Measurements from ENCODE around the gene GAST. TPM values are rescaled to one million over a fixed set of nuclear protein-coding genes. Genes with fewer than 3 reads are reported as not detected.
"Not testable (repeated sequence)": the region's sequence is repeated elsewhere in the genome, so short reads cannot be mapped to it uniquely, and the experiment has no call there.

Gene GAST
- total RNA-seq, 2 donors from 2014 or later = not detected

- DNase-seq = no peak
- intact Hi-C loops (cut with DNase I, micrococcal nuclease) = no loop called here
Observed at GRCh38 chr17:41680426-41681040, 31.6 kb upstream of the GAST start.

DNA sequence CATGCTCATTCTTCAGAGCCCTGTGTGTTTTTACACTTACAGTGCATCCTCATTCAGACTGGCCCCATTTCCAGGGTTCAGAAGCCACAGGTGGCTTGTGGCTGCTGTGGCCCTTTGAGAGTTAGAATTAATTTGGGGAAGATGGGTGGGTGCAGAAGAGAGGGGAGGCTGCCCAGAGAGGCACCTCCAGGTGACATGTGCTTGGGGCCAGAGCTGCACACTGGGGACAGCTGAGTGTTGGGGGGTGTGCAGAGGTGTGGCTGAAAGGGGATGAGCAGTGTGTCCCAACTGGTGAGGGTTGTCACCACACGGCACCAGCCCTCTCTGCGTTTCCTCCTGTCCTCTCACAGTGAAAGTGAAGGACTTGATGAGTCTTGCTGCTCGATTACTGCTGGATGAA, 30.4 kb upstream of the GAST start:
- ATAC-seq (no peak), DNase-seq (no peak)
- intact Hi-C loops (cut with DNase I, micrococcal nuclease) = no loop called here

More at GRCh38 chr17:41680426-41681040, 31.6 kb upstream of the GAST start:
- no peak for ATAC-seq

- no peak for ATAC-seq
- DNase-seq = no peak
Observed at GRCh38 chr17:41682631-41683030, 29.5 kb upstream of the GAST start.

GRCh38 chr17:41683441-41684007, 28.6 kb upstream of the GAST start:
- no peak for DNase-seq
- intact Hi-C loops (cut with DNase I, micrococcal nuclease) = no loop called here
- ATAC-seq = no peak

More at GRCh38 chr17:41682631-41683030, 29.5 kb upstream of the GAST start:
- intact Hi-C loops (cut with DNase I, micrococcal nuclease) = no loop called here

- ATAC-seq = no peak
- intact Hi-C loops (cut with DNase I, micrococcal nuclease) = no loop called here
- no peak for DNase-seq
Observed at GRCh38 chr17:41684035-41684434, 28.1 kb upstream of the GAST start.

DNA sequence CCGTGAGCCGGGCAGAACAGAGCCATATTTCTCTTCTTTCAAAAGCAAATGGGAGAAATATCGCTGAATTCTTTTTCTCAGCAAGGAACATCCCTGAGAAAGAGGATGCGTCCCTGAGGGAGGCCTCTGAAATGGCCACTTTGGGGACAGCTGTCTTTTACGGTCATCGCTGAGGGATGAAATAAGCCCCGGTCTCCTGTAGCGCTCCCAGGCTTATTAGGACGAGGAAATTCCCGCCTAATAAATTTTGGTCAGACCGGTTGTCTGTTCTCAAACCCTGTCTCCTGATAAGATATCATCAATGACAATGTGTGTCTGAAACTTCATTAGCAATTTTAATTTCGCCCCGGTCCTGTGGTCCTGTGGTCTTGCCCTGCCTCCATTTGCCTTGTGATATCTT, 26.4 kb upstream of the GAST start:
- ATAC-seq; DNase-seq; intact Hi-C loops (cut with DNase I, micrococcal nuclease): not testable (repeated sequence)

DNA sequence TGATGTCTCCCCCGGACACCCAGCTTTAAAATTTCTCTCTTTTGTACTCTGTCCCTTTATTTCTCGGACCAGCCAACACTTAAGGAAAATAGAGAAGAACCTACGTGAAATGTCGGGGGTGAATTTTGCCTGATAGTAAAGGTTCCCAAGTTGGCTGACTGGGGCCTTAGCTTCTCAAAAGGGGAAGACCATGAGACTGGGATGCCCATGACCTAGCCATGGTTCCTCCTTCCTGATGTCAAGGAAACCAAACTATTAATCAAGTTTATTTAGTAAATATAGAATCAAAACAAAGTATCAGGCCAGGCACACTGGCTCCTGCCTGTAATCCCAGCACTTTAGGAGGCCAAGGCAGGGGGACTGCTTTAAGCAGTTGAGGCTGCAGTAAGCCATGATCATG, 25.9 kb upstream of the GAST start:
- ATAC-seq = no peak
- no peak for DNase-seq

DNA sequence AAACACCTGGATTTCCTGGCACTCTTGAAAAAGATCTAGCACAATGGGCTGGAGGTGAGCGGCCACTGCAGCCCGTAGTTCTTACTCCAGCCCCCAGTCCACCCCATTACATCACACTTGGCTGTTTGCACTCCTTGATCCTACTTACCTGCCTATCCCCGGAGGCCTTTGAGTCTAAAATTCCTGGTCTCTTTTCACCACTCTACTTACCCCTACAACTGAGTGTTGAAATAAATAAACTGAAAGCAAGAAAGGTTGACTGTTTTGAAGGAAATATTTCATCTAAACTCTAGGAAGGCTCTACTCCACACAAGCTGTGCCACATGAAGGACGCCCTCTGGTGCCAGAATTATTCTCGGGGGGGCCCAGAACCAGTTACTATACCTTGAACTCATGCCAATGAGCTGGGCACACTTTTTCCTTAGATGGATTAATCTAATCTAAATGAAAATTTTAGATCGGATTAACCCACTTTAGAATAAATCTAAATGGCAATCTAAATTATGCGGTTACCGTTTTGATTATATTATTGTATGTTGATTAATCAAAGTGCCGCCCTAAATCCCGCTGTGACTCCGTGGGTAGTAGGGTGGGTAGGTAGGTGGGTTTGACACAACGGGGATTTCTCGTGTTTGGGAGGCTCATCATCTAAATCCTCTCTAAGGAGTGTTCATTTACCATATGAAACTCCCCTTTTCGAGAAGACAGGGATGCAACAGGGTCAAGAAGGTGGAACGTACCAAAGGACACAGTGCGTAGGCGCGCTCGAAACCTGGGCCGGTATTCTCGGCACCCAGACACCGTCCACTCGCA, 24.1 kb upstream of the GAST start:
- ATAC-seq = no peak
- peak; percentile 73 to 74 for DNase-seq
- intact Hi-C loops (cut with DNase I, micrococcal nuclease) = no loop called here

More for the DNA sequence above, 25.9 kb upstream of the GAST start:
- intact Hi-C loops (cut with DNase I, micrococcal nuclease) = no loop called here

DNA sequence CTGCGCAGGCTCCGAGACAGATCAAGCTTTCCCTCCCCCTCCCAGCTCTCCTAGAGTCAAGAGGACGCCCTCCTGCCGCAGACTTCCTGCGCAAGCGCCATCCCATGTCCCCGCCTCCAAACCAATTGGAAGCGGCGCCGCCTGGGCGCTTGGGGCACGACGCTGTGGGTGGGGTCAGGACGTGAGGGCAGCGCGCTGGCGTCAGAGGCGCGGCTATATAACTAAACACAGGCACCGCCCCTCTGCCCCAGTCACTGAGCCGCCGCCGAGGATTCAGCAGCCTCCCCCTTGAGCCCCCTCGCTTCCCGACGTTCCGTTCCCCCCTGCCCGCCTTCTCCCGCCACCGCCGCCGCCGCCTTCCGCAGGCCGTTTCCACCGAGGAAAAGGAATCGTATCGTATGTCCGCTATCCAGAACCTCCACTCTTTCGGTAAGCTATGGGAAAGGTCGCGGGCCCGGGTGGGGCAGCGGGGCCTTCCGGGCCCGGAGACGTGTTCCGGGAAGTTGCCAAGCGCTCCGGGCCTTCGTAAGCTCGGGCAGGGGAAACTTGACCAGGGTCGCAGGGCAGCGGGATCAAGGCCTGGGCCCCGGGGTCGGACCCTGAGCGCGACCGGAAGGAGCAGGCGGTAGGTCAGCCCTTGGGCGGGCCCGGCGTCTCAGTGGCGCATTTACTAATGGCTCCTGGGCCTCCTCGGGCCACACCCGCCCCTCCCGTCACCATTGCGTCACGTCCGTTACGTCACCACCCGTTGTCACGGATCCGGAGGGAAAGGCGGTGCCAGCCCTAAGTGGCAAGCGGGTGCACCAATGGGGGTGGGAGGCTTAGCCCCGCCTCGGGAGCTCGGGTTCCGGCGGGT, 23.3 kb upstream of the GAST start, which contains the start of gene EIF1:
Gene EIF1 (plus strand): TSS at position 245 of the 856 bp plus-strand sequence. CDS start 154 bp downstream, at position 399.
- intact Hi-C loops (cut with DNase I, micrococcal nuclease) = no loop called here
- DNase-seq = peak; percentile 100
- ATAC-seq = peak; percentile 79

DNA sequence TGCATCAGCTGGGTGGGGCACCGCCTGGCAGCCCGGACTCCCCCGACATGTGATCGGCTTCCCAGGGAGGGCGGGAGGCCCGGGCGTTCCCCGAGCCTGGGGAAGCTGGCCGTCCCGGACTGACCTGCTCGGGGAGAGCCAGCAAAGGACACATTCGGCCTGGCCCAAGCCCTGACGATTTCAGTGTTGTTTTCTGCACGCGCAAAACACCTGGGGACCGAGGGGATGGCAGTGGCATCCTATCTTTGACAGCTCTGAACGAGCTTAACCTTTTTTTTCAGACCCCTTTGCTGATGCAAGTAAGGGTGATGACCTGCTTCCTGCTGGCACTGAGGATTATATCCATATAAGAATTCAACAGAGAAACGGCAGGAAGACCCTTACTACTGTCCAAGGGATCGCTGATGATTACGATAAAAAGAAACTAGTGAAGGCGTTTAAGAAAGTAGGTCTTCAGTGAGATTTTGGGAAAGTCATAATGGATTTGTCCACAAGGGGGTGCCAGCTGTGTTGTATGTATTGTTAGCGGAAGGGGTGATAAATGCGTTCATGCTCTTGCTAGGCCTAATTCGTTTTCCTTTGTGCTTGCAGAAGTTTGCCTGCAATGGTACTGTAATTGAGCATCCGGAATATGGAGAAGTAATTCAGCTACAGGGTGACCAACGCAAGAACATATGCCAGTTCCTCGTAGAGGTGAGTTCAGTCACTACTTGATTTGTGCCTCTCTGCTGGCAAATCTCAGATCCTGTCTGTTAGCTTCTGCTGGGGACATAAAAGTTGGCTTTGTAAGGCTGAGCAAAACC, 22.4 kb upstream of the GAST start:
- intact Hi-C loops (cut with DNase I, micrococcal nuclease) = no loop called here
- ATAC-seq (no peak), DNase-seq (peak; percentile 40 to 44)

DNA sequence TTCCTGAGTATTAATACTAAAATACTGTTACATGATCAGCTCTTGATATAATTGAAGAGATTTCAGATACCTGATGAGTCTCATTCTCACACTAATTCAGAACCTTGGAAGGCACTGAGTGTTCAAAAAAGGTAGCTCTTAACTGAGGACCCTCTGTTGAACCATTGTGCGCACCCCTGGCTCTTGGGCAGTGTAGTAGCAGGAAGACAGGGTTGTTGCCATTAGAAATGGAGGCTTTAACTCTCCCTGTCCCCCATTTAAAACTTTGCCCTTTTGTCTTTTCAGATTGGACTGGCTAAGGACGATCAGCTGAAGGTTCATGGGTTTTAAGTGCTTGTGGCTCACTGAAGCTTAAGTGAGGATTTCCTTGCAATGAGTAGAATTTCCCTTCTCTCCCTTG, 21.6 kb upstream of the GAST start:
- ATAC-seq = no peak
- intact Hi-C loops (cut with DNase I, micrococcal nuclease) = no loop called here
- no peak for DNase-seq

- intact Hi-C loops (cut with DNase I, micrococcal nuclease) = no loop called here
- DNase-seq (no peak), ATAC-seq (no peak)
Observed at GRCh38 chr17:41691031-41691777, 20.9 kb upstream of the GAST start.

DNA sequence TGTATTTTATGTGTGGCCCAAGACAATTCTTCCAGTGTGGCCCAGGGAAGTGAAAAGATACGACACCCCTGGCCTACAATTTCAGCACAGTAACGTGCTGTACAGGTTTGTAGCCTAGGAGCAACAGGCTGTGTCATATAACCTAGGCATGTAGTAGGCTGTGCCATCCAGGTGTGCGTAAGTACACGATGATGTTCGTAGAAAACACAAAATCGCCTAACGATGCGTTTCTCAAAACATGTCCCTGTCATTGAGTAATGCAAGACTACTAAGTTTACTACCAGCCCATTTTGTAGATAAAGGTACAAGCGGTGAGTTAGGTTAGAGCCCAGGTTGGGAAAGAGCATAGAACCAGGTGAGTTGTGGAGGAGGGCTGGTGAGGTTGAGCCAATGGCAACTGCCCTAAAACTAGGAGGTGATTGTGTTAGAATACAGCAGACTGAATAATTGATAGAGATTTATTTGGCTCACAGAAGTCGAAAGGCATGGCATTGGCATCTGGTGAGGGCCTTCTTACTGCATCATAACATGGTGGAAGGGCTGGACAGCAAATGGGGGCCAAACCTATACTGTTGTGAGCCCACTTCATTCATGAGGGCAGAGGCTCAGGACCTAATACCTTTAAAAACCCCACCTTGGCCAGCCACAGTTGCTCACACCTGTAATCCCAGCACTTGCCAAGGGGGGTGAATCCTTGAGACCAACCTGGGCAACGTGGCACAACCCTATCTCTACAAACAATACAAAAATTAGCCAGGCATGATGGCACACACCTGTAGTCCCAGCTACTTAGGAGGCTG, 19.2 kb upstream of the GAST start:
- DNase-seq (no peak), ATAC-seq (no peak)
- intact Hi-C loops (cut with DNase I, micrococcal nuclease) = no loop called here

- intact Hi-C loops (cut with DNase I, micrococcal nuclease) = no loop called here
- ATAC-seq (peak; percentile 9), DNase-seq (no peak)
Observed at GRCh38 chr17:41695134-41695661, 16.9 kb upstream of the GAST start.

DNA sequence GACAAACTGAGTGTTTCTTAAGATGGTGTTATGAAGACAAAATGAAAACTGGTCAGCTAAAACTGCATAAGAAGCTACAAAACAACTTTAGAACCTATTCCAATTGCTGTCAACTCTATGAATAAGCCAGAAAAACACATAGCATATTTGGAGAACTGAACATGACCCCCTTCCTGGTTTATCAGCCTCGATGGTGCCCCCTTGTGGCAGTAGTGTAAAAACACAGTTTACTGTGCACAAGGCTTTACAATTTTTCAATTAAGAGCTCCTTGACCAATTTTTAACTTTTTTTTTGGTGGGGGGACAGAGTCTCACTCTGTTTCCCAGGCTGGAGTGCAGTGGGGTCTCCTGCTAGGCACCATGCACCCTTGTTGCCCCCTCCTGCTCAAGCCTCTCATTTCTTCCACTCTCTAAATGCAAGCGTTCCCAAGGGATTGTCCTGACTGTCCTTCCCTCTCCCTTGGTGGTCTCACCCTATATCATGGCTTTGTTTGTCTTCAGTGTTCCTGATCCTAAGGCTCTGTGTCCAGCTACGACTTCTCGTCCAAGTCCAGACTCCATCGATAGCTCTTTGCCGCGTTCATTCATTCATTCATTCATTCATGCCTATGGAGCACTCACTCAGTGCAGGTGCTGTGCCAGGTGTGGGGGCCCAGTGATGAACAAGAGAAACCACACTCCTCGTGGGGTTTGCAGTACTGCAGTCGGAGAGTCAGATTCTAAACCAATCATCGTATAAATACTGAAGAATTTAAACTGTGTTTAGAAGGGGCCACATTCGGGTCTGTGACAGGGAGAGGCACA, 16.0 kb upstream of the GAST start:
- DNase-seq = peak; percentile 39 to 54
- intact Hi-C loops (cut with DNase I, micrococcal nuclease) = no loop called here

More for the DNA sequence above, 16.0 kb upstream of the GAST start:
- peak; percentile 35 for ATAC-seq
